Panc1 (cell line): ENCODE results near the gene KRT7. TPM values are rescaled to one million over a fixed set of nuclear protein-coding genes. Genes with fewer than 3 reads are reported as not detected.

Source experiments
- ATAC-seq: fragments of 200-7000 bp; cut with Tn5 transposase; 2 replicates; pipeline ENCODE4 v1.9.1; 2020; ENCODE audit warnings: mild to moderate bottlenecking, moderate library complexity
- BruUV-seq: library from RNA; stranded (reverse); fragments of 400-500 nt; replicated peaks from 2 replicates; lab custom pipeline; 2021; lab: Mats Ljungman, UMichigan
- CTCF ChIA-PET: fragments of 300-600 bp; sonication (Branson Sonifier 250); formaldehyde crosslinking; loops from one replicate; lab custom pipeline; 2022; ENCODE audit warnings: antibody characterized with exemption; lab: Charles Lee
- POLR2A ChIA-PET: fragments of 300-600 bp; sonication (Branson Sonifier 250); formaldehyde crosslinking; loops from one replicate; lab custom pipeline; 2022; ENCODE audit warnings: antibody characterized with exemption; lab: Charles Lee
- DNase-seq: peaks from one replicate; pipeline ENCODE4 v3.0.0-alpha.2; 2010; ENCODE audit warnings: low read depth, low spot score
- H3K27ac ChIP-seq: 2 replicates; pipeline ENCODE4 v1.5.1; 2011; ENCODE audit warnings: mild to moderate bottlenecking, low read length, inconsistent platforms
- H3K27me3 ChIP-seq: fragments of 200-500 bp; sonication (Bioruptor generic); 2 replicates; pipeline ENCODE4 v1.6.0; 2014; ENCODE audit warnings: low read length, inconsistent platforms; ENCODE audit not compliant: control insufficient read depth, insufficient read depth
- H3K36me3 ChIP-seq: fragments of 200-500 bp; sonication (Bioruptor generic); 2 replicates; pipeline ENCODE4 v1.5.1; 2014; ENCODE audit warnings: inconsistent platforms, mild to moderate bottlenecking, low read length, moderate library complexity; ENCODE audit not compliant: control insufficient read depth, insufficient read depth
- H3K4me1 ChIP-seq: 2 replicates; pipeline ENCODE4 v1.5.1; 2011; ENCODE audit warnings: inconsistent platforms, mild to moderate bottlenecking, low read length, moderate library complexity; ENCODE audit not compliant: control insufficient read depth, insufficient read depth
- H3K4me3 ChIP-seq, 2 experiments: 2 replicates each; pipeline ENCODE4 v1.5.1; 2011 to 2012; ENCODE audit warnings: low read depth in 2 of 2, low read length in 2 of 2, mild to moderate bottlenecking in 2 of 2, inconsistent platforms in 1 of 2, moderate library complexity in 1 of 2
- H3K9me3 ChIP-seq: fragments of 200-500 bp; sonication (Bioruptor generic); 2 replicates; pipeline ENCODE4 v1.5.1; 2014; ENCODE audit warnings: low read depth, mild to moderate bottlenecking, inconsistent platforms, low read length, moderate library complexity; ENCODE audit not compliant: control insufficient read depth, insufficient read depth
- CTCF ChIP-seq: fragments of 450-650 bp; IDR thresholded peaks from 2 replicates; pipeline ENCODE4 v1.5.1; 2017; ENCODE audit warnings: mild to moderate bottlenecking
- POLR2AphosphoS5 ChIP-seq: IDR thresholded peaks from 2 replicates; pipeline ENCODE4 v1.6.1; 2012; ENCODE audit warnings: mild to moderate bottlenecking, low read depth, low read length, moderate library complexity
- REST ChIP-seq, 2 experiments: IDR thresholded peaks; 2 replicates each; pipeline ENCODE4 v1.6.1; 2011 to 2012; ENCODE audit warnings: low read depth in 2 of 2, control low read depth in 1 of 2, low read length in 1 of 2, mild to moderate bottlenecking in 1 of 2, moderate library complexity in 1 of 2; ENCODE audit not compliant: insufficient read depth in 1 of 2
- SIN3A ChIP-seq: IDR thresholded peaks from 2 replicates; pipeline ENCODE4 v1.6.1; 2012; ENCODE audit warnings: low read depth, mild to moderate bottlenecking, low read length, moderate library complexity, borderline replicate concordance; ENCODE audit not compliant: insufficient read depth
- TCF7L2 ChIP-seq: IDR thresholded peaks from 2 replicates; pipeline ENCODE4 v1.6.1; 2011; ENCODE audit warnings: mild to moderate bottlenecking, low read depth, low read length, inconsistent platforms
- in situ Hi-C: cut with HindIII; loops from 2 replicates; pipeline ENCODE4 v1.10.0; 2016; ENCODE audit warnings: low sequenced_read_pairs, low pct_unique_long_range_greater_than_20kb
- intact Hi-C: fragments of 100-400 bp; cut with micrococcal nuclease; formaldehyde crosslinking; loops from one replicate; pipeline ENCODE4 v1.10.0; 2022; ENCODE audit not compliant: unreplicated experiment
- total RNA-seq: library from RNA; stranded (reverse); gene quantifications from one replicate; pipeline ENCODE4 v1.2.1, GENCODE V29; 2021; ENCODE audit not compliant: unreplicated experiment

Gene KRT7
- total RNA-seq, 1 experiment from 2014 or later, result 16.8 TPM

GRCh38 chr12:52235001-52235764 is 2.1 kb downstream of the KRT7 start:
- Histone ChIP-seq H3K4me3 (no peak overlapping the region), H3K36me3 (no peaks in the 10 kb centered on the region), H3K27me3 (no peaks in the 10 kb centered on the region), H3K27ac (peak overlapping the region; percentile 77), H3K9me3 (no peaks in the 10 kb centered on the region), H3K4me1 (peaks cover 45% of the 10 kb centered on the region)
- in situ Hi-C loops, result no loop called here
- ChIA-PET CTCF (interaction anchor here (0.7 kb wide), 1 partner anchor 22 kb away, joined by 3 read pairs; no protein-coding TSS in a partner anchor), POLR2A (no interaction called here)
- TF ChIP-seq CTCF (no peak), TCF7L2 (no peak), POLR2AphosphoS5 (no peak), SIN3A (no peak), REST (IDR thresholded peaks at IDR 0.05; ENCODE audit: insufficient read depth in 1 of 2, low read depth in 2 of 2, low read length in 1 of 2) (no peak)
- intact Hi-C loops, result no loop called here
- DNase-seq, result no peak
- no TSS peak for BruUV-seq
- ATAC-seq, result no peak

- no peak for DNase-seq
- POLR2A ChIA-PET, result no interaction called here
- ATAC-seq, result peak; percentile 80
- CTCF ChIA-PET, result interaction anchor here (0.7 to 0.8 kb wide), 2 partner anchors 23 to 93 kb away, joined by 3 read pairs; no protein-coding TSS in a partner anchor
- no TSS peak for BruUV-seq
- no peaks in the 10 kb centered on the region for H3K27me3 ChIP-seq
- H3K9me3 ChIP-seq, result no peaks in the 10 kb centered on the region
- H3K27ac ChIP-seq, result peak overlapping the region; percentile 77
- peaks cover 37% of the 10 kb centered on the region for H3K4me1 ChIP-seq
- no peak overlapping the region for H3K4me3 ChIP-seq
- no peaks in the 10 kb centered on the region for H3K36me3 ChIP-seq
- in situ Hi-C loops, result no loop called here
- TF ChIP-seq POLR2AphosphoS5, result no peak; the same call in 1 of the 2 replicates
- TF ChIP-seq REST (IDR thresholded peaks at IDR 0.05; ENCODE audit: insufficient read depth in 1 of 2, low read depth in 2 of 2, low read length in 1 of 2), result no peak
- no peak for TF ChIP-seq CTCF
- no peak for TF ChIP-seq SIN3A
- no peak for TF ChIP-seq TCF7L2
- intact Hi-C loops, result no loop called here
These were observed 2.8 kb downstream of the KRT7 start for GRCh38 chr12:52235822-52236361.
